CD14-positive monocyte (primary cell): ENCODE results near the gene MDFI. TPM values are rescaled to one million over a fixed set of nuclear protein-coding genes. Genes with fewer than 3 reads are reported as not detected.

Experiments
- DNase-seq, 3 donors: peaks; one replicate each; pipeline ENCODE4 v3.0.0-alpha.2; 2011 to 2022
- H2AFZ ChIP-seq: 2 replicates; pipeline ENCODE4 v1.6.0; 2012; ENCODE audit warnings: mild to moderate bottlenecking, low read depth, low read length, inconsistent platforms; ENCODE audit not compliant: insufficient read depth, poor library complexity, severe bottlenecking
- H3K27ac ChIP-seq, 2 donors: 1 replicate in 1 of 2; 2 replicates in 1 of 2; pipeline ENCODE4 v1.5.1; 2012 to 2013; ENCODE audit warnings: low read length in 2 of 2, control low read depth in 1 of 2, inconsistent platforms in 1 of 2, low read depth in 1 of 2, mild to moderate bottlenecking in 1 of 2
- H3K27me3 ChIP-seq, 2 donors: one replicate each; pipeline versions ENCODE4 v1.6.0 to v1.6.1; 2011 to 2013; ENCODE audit warnings: low read length in 2 of 2; ENCODE audit not compliant: control insufficient read depth in 2 of 2, insufficient read depth in 2 of 2
- H3K36me3 ChIP-seq, 2 donors: replicated peaks in 1 of 2; 1 replicate in 1 of 2; 2 replicates in 1 of 2; pipeline versions ENCODE4 v1.5.1 to v1.6.1; 2012 to 2013; ENCODE audit warnings: low read length in 2 of 2, control low read depth in 1 of 2, inconsistent platforms in 1 of 2, mild to moderate bottlenecking in 1 of 2; ENCODE audit not compliant: insufficient read depth in 2 of 2, control insufficient read depth in 1 of 2
- H3K4me1 ChIP-seq, 2 donors: 1 replicate in 1 of 2; 2 replicates in 1 of 2; pipeline versions ENCODE4 v1.5.1 to v1.6.1; 2012 to 2013; ENCODE audit warnings: low read length in 2 of 2, control low read depth in 1 of 2, inconsistent platforms in 1 of 2, mild to moderate bottlenecking in 1 of 2, moderate library complexity in 1 of 2; ENCODE audit not compliant: insufficient read depth in 2 of 2, control insufficient read depth in 1 of 2
- H3K4me2 ChIP-seq: replicated peaks from 2 replicates; pipeline ENCODE3; 2012; ENCODE audit warnings: low read length, moderate library complexity, mild to moderate bottlenecking; ENCODE audit not compliant: poor library complexity, severe bottlenecking; ENCODE audit errors: extremely low read depth
- H3K4me3 ChIP-seq, 3 experiments: fragments of 200-600 bp in 1 of 3; sonication (generic) in 1 of 3; replicated peaks in 1 of 3; 1 replicate in 2 of 3; 2 replicates in 1 of 3; pipeline ENCODE4 v1.5.1; 2011 to 2013; ENCODE audit warnings: low read length in 3 of 3, mild to moderate bottlenecking in 3 of 3, control low read depth in 2 of 3, low read depth in 2 of 3, inconsistent platforms in 1 of 3, moderate library complexity in 1 of 3
- H3K79me2 ChIP-seq: 2 replicates; pipeline ENCODE4 v1.6.0; 2012; ENCODE audit warnings: mild to moderate bottlenecking, control low read depth, inconsistent platforms, low read length, moderate library complexity; ENCODE audit not compliant: insufficient read depth
- H3K9ac ChIP-seq: 2 replicates; pipeline ENCODE4 v1.6.0; 2017; ENCODE audit warnings: low read length, mild to moderate bottlenecking; ENCODE audit not compliant: insufficient read depth, poor library complexity, severe bottlenecking
- H3K9me3 ChIP-seq, 2 donors: replicated peaks in 1 of 2; 1 replicate in 1 of 2; 2 replicates in 1 of 2; pipeline versions ENCODE4 v1.5.1 to v1.6.1; 2012 to 2013; ENCODE audit warnings: low read length in 2 of 2, control low read depth in 1 of 2; ENCODE audit not compliant: control insufficient read depth in 1 of 2, insufficient read depth in 1 of 2
- H4K20me1 ChIP-seq: 2 replicates; pipeline ENCODE4 v1.6.0; 2012; ENCODE audit warnings: mild to moderate bottlenecking, low read length, control low read depth, moderate library complexity; ENCODE audit not compliant: insufficient read depth
- H3K27ac Mint-ChIP-seq, 7 donors: one replicate each; pipeline ENCODE4 v1.8.0; 2020; ENCODE audit warnings: mild to moderate bottlenecking in 7 of 7, mixed read lengths in 7 of 7, moderate library complexity in 6 of 7, inconsistent platforms in 2 of 7
- H3K27me3 Mint-ChIP-seq, 3 donors: one replicate each; pipeline ENCODE4 v1.8.0; 2021 to 2022; ENCODE audit warnings: low read depth in 3 of 3, mild to moderate bottlenecking in 3 of 3, mixed read lengths in 3 of 3, moderate library complexity in 3 of 3, inconsistent platforms in 1 of 3
- H3K36me3 Mint-ChIP-seq, 2 donors: one replicate each; pipeline ENCODE4 v1.8.0; 2020; ENCODE audit warnings: mixed read lengths in 2 of 2, inconsistent platforms in 1 of 2, mild to moderate bottlenecking in 1 of 2
- H3K4me1 Mint-ChIP-seq: one replicate; pipeline ENCODE4 v1.8.0; 2020; ENCODE audit warnings: mild to moderate bottlenecking, mixed read lengths
- H3K4me3 Mint-ChIP-seq, 2 donors: one replicate each; pipeline ENCODE4 v1.8.0; 2020; ENCODE audit warnings: mild to moderate bottlenecking in 2 of 2, mixed read lengths in 2 of 2, moderate library complexity in 1 of 2
- H3K9me3 Mint-ChIP-seq, 7 donors: one replicate each; pipeline ENCODE4 v1.8.0; 2020 to 2022; ENCODE audit warnings: mixed read lengths in 7 of 7, mild to moderate bottlenecking in 6 of 7, moderate library complexity in 6 of 7, inconsistent platforms in 2 of 7
- WGBS: methylation state at CpG from one replicate; pipeline ENCODE4 v1.1.5; 2013; ENCODE audit warnings: missing lambda C conversion rate; ENCODE audit not compliant: insufficient coverage; 5-methylcytosine and 5-hydroxymethylcytosine counted together
- intact Hi-C, 2 donors: fragments of 100-400 bp; cut with micrococcal nuclease; formaldehyde crosslinking; loops; one replicate each; pipeline versions ENCODE4 v1.15.0 to v1.15.1; 2023
- polyA plus RNA-seq, 3 donors: library from polyadenylated mRNA; depleted of rRNA in 1 of 3; unstranded in 2 of 3; stranded (reverse) in 1 of 3; fragments of 300-500 nt in 2 of 3; fragments of >200 nt in 1 of 3; fragmentation: Illumina TruSeq in 2 of 3; gene quantifications; 1 replicate in 2 of 3; 2 replicates in 1 of 3; pipeline ENCODE4 v1.2.3, GENCODE V29; 2012 to 2021
- TF ChIP-seq, protein P1 (sequence below): fragments of 200-600 bp; IDR thresholded peaks from one replicate; pipeline ENCODE4 v1.8.0; 2022; ENCODE audit warnings: antibody characterized with exemption, mild to moderate bottlenecking

The MDFI gene
- polyA plus RNA-seq, 3 donors, result not detected

DNA sequence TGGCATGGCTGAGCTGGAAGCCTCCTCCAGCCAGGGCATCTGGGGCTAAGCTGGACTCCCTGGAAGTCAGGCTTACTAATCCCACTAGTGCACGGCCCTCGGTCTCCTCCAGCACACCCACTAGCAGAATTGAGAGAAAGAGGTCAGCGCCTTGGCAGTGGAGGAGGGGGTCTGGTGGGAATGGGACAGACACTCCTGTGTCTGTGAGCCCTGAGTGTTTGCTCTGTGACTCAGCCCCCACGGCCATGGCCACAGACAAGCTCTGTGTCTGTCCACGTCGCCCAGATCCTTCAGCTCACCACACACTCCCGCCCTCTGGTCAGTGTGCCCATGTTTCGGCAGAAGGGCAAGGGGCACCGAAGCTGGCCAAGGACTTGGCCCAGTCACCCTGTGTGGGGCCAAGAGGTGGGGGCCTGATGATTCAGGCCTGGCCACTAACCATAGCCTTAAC lies 8.8 kb downstream of the MDFI start:
- Histone ChIP-seq H3K4me1 (no peaks in the 10 kb centered on the region), H4K20me1 (no peaks in the 10 kb centered on the region), H3K27ac (no peak overlapping the region), H3K4me2 (no peak overlapping the region), H3K9ac (no peak overlapping the region), H3K36me3 (no peaks in the 10 kb centered on the region), H2AFZ (no peak overlapping the region), H3K79me2 (no peaks in the 10 kb centered on the region), H3K4me3 (no peak overlapping the region), H3K27me3 (no peaks in the 10 kb centered on the region), H3K9me3 (no peaks in the 10 kb centered on the region)
- intact Hi-C loops, result no loop called here
- Mint-ChIP-seq H3K36me3 (no peaks in the 10 kb centered on the region), H3K27ac (no peak overlapping the region), H3K4me1 (no peaks in the 10 kb centered on the region), H3K9me3 (peaks cover 0 to 1% (median 0%) of the 10 kb centered on the region in 7 donors), H3K27me3 (peaks cover 5 to 12% (median 8%) of the 10 kb centered on the region in 3 donors), H3K4me3 (no peak overlapping the region)
- 91% methylated on average over 6 of the region's 9 CpGs for WGBS
- DNase-seq, result no peak
- TF ChIP-seq, protein P1, sequence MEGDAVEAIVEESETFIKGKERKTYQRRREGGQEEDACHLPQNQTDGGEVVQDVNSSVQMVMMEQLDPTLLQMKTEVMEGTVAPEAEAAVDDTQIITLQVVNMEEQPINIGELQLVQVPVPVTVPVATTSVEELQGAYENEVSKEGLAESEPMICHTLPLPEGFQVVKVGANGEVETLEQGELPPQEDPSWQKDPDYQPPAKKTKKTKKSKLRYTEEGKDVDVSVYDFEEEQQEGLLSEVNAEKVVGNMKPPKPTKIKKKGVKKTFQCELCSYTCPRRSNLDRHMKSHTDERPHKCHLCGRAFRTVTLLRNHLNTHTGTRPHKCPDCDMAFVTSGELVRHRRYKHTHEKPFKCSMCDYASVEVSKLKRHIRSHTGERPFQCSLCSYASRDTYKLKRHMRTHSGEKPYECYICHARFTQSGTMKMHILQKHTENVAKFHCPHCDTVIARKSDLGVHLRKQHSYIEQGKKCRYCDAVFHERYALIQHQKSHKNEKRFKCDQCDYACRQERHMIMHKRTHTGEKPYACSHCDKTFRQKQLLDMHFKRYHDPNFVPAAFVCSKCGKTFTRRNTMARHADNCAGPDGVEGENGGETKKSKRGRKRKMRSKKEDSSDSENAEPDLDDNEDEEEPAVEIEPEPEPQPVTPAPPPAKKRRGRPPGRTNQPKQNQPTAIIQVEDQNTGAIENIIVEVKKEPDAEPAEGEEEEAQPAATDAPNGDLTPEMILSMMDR, result no peak

DNA sequence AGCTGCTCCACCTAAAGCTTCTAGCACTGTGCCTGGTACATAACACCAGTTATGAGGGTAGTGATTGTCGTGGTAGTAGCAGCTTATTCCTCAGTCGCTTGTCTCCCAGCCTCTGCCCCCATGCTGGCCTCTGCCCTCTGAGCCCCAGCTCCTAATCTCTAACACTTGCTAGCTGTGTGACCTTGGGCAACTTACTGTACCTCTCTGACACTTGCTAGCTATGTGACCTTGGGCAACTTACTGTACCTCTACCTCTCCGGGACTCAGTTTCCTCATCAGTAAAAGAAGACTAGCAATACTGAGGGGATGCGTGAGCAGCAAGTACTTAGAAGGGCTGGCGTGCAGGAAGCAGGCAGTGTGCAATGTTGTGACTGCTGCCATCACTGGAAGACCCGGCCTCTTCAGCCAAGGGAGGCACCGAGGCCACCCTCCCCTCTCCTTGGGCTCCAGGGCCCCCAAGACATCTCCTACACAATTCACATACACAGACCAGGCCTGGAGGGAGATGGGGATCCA lies 9.9 kb downstream of the MDFI start:
- Mint-ChIP-seq H3K27ac (no peak overlapping the region), H3K27me3 (peaks cover 4 to 8% (median 7%) of the 10 kb centered on the region in 3 donors), H3K36me3 (no peaks in the 10 kb centered on the region), H3K9me3 (peaks cover 0 to 1% (median 0%) of the 10 kb centered on the region in 7 donors), H3K4me1 (no peaks in the 10 kb centered on the region), H3K4me3 (no peak overlapping the region)
- no CpG with 5 or more reads among the region's 7 CpGs for WGBS
- Histone ChIP-seq H3K36me3 (no peaks in the 10 kb centered on the region), H3K4me3 (no peak overlapping the region), H3K9me3 (no peaks in the 10 kb centered on the region), H3K27me3 (no peaks in the 10 kb centered on the region), H3K4me1 (no peaks in the 10 kb centered on the region), H4K20me1 (no peaks in the 10 kb centered on the region), H3K4me2 (no peak overlapping the region), H3K9ac (no peak overlapping the region), H3K79me2 (no peaks in the 10 kb centered on the region), H3K27ac (no peak overlapping the region), H2AFZ (no peak overlapping the region)
- no peak for DNase-seq
- TF ChIP-seq, protein P1, result no peak
- intact Hi-C loops, result no loop called here
